ENCODE measurements around the gene SPOCK1. TPM values are rescaled to one million over a fixed set of nuclear protein-coding genes. Genes with fewer than 3 reads are reported as not detected.

Gene SPOCK1
- total and polyA plus RNA-seq, 2 donors (not counting 3 experiments of a cell fraction or from before 2014, with no cell fraction given), result 144 to 280 TPM

GRCh38 chr5:137194300-137194699, 304.8 kb downstream of the SPOCK1 start:
- no peak for FAIRE-seq
- Histone ChIP-seq H3K9me3 (replicated peaks; ENCODE audit: control insufficient read depth, insufficient read depth, low read length) (no peaks in the 10 kb centered on the region), H3K4me3 (replicated peaks in 1 of 3; ENCODE audit: insufficient read depth in 1 of 3, low read depth in 1 of 3, low read length in 3 of 3) (no peak overlapping the region), H4K20me1 (replicated peaks; ENCODE audit: control insufficient read depth, extremely low read depth, insufficient read depth, low read length) (no peaks in the 10 kb centered on the region), H3K4me2 (ENCODE audit: insufficient read depth, low read length) (no peak overlapping the region), H2AFZ (ENCODE audit: low read depth, low read length) (no peak overlapping the region), H3K9ac (replicated peaks; ENCODE audit: extremely low read depth, insufficient read depth, low read length) (no peak overlapping the region), H3K36me3 (ENCODE audit: control insufficient read depth in 2 of 2, extremely low read depth in 1 of 2, insufficient read depth in 2 of 2, low read length in 2 of 2) (no peaks in the 10 kb centered on the region), H3K27me3 (ENCODE audit: control insufficient read depth in 2 of 2, insufficient read depth in 2 of 2, low read length in 2 of 2) (no peaks in the 10 kb centered on the region), H3K9me1 (replicated peaks; ENCODE audit: control insufficient read depth, extremely low read depth, insufficient read depth, low read length) (no peaks in the 10 kb centered on the region), H3K79me2 (ENCODE audit: control insufficient read depth, insufficient read depth, low read length) (peaks cover 16% of the 10 kb centered on the region), H3K4me1 (ENCODE audit: control insufficient read depth, extremely low read depth, insufficient read depth, low read length) (peaks cover 11% of the 10 kb centered on the region), H3K27ac (ENCODE audit: insufficient read depth, low read depth, low read length) (no peak overlapping the region)
- intact Hi-C loops (cut with micrococcal nuclease) (no loop called here), dilution Hi-C loops (cut with MboI; ENCODE audit: extremely low pct_ligation_motif_present, low sequenced_read_pairs) (no loop called here)
- no peak for DNase-seq (ENCODE audit: low read depth, low spot score)
- CTCF ChIA-PET, result interaction anchor here (1.4 kb wide), 1 partner anchor 25 kb away, joined by 4 read pairs; no protein-coding TSS in a partner anchor
- POLR2A ChIA-PET, result no interaction called here
- BruUV-seq (replicated peaks), result no TSS peak
- no peak for TF ChIP-seq MAX (IDR thresholded peaks at IDR 0.05; ENCODE audit: insufficient read depth, insufficient read length)
- TF ChIP-seq EZH2 (IDR thresholded peaks at IDR 0.05; ENCODE audit: borderline replicate concordance, low read depth, low read length, severe bottlenecking), result no peak
- no peak for TF ChIP-seq POLR2AphosphoS5 (IDR thresholded peaks at IDR 0.05; ENCODE audit: insufficient read depth, low read depth, low read length)
- no peak for TF ChIP-seq MYC (IDR thresholded peaks at IDR 0.05; ENCODE audit: low read depth, low read length)
- no peak for TF ChIP-seq POLR2A (IDR thresholded peaks at IDR 0.05; ENCODE audit: low read depth, low read length)
- TF ChIP-seq JUN (IDR thresholded peaks at IDR 0.05; ENCODE audit: borderline replicate concordance, insufficient read depth, insufficient read length, low read depth), result no peak
- TF ChIP-seq GATA2 (IDR thresholded peaks at IDR 0.05; ENCODE audit: insufficient read depth, insufficient read length, low read depth, low read length), result no peak
- no peak for TF ChIP-seq FOS (IDR thresholded peaks at IDR 0.05; ENCODE audit: borderline replicate concordance, insufficient read depth, low read length)
- no peak for TF ChIP-seq CTCF (IDR thresholded peaks at IDR 0.05; ENCODE audit: extremely low read depth in 1 of 2, insufficient read depth in 1 of 2, low read depth in 1 of 2, low read length in 2 of 2)

Measured in endothelial cell of umbilical vein (primary cell).